HG02763 (cell line): ENCODE data around the gene CDC14A.
A peak's percentile ranks its signal among the peaks of the same experiment; 100 is the strongest.
"Not testable (repeated sequence)": the region's sequence is repeated elsewhere in the genome, so short reads cannot be mapped to it uniquely, and the experiment has no call there.

Experiments used
- ATAC-seq: cut with Tn5 transposase; IDR thresholded peaks from one replicate; pipeline ENCODE4 v1.9.1; 2021; ENCODE audit warnings: mild to moderate bottlenecking, moderate library complexity; ENCODE audit not compliant: unreplicated experiment

Gene CDC14A, protein sequence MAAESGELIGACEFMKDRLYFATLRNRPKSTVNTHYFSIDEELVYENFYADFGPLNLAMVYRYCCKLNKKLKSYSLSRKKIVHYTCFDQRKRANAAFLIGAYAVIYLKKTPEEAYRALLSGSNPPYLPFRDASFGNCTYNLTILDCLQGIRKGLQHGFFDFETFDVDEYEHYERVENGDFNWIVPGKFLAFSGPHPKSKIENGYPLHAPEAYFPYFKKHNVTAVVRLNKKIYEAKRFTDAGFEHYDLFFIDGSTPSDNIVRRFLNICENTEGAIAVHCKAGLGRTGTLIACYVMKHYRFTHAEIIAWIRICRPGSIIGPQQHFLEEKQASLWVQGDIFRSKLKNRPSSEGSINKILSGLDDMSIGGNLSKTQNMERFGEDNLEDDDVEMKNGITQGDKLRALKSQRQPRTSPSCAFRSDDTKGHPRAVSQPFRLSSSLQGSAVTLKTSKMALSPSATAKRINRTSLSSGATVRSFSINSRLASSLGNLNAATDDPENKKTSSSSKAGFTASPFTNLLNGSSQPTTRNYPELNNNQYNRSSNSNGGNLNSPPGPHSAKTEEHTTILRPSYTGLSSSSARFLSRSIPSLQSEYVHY

DNA sequence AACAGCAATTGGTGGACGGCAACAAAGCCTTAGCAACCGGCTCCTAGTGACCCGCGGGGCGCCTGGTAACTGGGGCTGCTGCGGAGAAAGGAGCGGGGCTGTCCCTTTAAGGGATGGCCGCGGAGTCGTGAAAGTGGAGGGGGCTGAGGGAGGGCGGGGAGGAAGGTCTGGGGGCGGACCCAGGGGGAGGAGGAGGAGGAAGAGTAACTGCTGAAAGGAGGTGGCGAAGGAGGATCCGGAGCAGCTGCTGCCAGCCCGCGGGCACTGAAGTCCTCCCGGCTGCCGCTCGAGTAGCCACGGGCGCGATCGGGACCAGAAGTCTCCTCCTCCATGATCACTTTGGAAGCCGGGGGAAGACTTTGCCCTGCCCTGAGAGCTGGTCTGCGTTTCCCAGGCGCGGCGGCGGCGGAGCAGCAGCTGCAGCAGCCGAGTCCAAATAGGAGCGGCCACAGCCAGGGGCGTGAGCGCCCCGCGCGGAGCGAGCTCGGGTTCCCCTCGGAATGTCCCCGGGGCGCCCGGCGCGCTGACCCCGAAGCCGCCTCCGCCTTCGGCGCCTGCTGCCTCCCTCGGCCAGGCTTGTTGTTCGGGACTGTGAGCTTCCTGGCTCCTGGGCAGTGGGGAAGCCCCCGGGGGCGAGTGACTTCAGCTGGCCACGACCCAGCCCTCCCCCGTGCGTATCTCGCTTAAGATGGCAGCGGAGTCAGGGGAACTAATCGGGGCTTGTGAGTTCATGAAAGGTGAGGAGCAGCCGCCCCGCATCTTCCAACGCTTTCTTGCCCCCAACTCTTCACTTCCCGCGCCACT, at the start of gene CDC14A:
CDC14A (plus strand) TSS at position 240 of the 804 bp plus-strand sequence; CDS start at position 689, 449 bp downstream.
- peak; percentile 56 for ATAC-seq

DNA sequence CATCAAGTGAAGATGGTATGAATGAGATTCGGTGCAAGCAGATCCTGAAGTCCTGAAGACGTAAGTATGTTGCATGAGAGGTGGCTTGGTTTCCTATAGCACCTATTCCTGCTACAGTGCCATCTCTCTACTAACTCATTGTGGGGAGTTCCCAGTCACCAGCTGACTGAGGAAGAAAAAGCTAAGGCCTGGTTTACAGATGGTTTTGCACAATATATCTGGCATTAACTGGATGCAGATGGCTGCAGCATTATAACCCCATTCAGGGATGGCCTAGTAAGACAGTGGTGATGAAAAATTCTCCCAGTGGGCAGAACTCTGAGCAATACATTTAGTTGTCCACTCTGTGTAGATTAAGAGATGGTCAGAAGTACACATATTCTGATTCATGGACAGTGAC, 49.6 kb upstream of the CDC14A start:
- no peak for ATAC-seq

DNA sequence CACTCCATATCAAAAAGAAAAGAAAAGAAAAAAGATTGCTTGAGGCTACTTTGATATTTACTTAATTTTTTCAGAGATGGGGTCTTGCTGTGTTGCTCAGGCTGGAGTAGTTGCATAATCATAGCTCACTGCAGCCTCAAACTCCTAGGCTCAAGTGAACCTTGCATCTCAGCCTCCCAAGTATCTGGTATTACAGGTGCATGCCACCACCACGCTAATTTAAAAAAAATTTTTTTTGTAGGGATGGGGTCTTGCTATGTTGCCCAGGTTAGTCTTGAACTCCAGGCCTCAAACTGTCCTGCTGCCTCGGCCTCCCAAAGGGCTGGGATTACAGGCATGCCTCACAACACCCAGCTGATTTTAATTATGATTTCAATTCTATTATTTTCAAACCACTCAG, 48.1 kb upstream of the CDC14A start:
- ATAC-seq: no peak

DNA sequence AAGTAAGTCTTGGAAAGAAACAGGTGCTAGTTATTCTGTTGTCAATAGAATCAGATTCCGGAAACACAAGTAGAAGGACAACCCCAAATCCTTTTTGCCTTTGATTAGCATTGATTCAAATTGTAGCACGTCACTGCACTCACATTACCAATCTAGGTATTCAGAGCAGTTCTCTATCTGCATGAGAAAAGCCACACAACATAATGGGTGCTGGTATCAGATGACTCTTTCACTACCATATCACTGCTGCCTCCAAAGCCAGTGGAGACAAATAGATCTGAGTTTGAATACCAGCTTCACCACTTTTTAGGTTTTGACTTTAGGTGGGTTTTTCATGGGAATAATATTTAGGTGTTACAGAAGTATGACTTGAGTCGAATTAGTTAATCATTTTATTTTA, 47.4 kb upstream of the CDC14A start:
- ATAC-seq: no peak

DNA sequence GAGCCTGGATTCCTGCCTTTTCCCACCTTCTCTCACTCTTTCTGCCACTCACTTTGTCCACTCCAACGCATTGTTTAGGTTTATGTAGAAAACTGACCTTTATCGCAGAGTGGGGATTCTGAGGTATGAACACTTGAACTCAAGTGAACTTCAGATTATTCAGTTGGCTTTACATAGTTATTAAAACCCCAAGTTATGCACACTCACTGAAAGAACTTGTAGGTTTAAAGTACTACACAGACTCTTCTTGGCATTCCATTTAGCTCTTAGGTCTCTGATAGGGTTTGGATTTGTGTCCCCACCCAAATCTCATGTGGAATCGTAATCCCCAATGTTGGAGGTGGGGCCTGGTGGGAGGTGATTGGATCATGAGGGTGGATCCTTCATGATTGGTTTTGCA, 46.4 kb upstream of the CDC14A start:
- ATAC-seq: no peak

DNA sequence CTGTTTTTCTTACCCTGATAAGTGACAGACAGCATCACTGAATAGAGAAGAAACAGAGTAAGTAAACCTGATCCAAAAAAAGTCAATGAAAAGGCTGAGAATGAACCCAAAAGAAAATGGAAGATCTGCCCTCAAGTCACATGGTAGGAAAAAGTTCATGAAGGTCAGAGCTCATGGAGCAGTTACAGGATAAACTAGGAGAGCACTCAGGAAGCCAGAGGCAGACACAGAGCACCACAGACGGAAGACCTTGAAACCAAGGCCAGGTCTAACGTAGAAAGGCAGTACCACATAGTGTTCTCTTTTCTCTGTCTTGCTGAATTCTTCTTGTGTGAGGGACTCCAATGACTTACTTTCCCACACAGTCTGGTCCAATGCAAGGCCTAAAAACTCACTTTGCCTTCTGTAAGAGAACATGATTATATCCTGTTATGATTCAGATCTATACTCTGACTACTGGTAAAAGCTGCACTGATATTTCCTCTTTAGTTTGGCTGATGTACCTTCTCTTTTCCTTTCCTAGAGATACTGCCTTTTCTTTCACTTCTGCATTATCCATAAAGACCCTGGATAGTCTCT, 45.5 kb upstream of the CDC14A start:
- ATAC-seq: no peak

DNA sequence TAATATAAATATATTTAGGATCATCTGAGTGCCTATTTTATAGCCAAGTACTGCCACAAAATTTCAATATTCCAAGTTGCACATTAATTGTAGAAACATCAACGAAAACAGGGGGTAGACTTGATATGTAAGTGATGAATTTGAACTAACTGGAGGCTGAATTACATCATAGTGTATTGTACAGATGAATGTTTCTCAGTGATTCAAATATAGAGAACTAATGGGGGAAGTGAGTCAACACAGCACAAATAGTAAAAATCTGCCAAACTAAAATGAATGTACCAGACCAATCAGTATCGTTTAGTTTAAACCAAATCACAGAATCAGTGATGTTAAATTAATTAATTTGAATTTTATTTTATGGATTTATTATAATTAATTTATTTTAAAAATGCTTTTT, 43.5 kb upstream of the CDC14A start:
- ATAC-seq: no peak

DNA sequence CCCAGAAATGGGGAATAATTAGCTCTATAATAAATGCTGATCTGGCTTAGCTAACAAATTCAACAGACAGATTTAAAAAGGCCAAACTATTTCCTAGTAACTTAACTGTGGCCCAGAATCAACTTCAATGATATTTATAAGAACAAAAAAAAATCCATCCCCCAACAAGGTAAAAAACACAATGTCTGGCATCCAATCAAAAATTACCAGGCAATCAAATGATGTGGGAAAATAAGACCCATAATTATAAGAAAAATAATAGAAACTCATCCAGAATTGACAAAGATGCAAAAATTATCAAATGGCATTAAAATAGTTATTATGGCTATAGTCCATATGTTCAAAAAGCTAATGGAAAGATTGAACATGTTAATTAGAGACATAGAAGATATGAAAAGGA, 42.4 kb upstream of the CDC14A start:
- no peak for ATAC-seq

DNA sequence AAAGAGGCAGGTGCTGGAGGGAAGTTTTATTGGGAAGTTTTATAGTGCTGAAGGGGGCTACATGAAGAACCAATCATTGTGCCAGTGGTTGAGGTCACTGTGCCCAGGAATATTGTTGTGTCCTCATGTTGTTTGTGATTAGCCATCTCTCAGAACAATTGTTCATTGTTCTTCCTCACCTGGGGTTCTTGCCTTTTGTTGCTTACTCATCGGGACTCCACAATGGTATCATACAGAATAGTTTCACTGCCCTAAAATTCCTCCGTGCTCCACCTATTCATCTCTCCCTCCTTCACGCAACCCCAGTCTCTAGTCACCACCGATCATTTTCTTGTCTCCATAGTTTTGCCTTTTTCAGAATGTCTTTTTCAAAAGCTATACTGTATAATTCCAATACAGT, 38.9 kb upstream of the CDC14A start:
- no peak for ATAC-seq

DNA sequence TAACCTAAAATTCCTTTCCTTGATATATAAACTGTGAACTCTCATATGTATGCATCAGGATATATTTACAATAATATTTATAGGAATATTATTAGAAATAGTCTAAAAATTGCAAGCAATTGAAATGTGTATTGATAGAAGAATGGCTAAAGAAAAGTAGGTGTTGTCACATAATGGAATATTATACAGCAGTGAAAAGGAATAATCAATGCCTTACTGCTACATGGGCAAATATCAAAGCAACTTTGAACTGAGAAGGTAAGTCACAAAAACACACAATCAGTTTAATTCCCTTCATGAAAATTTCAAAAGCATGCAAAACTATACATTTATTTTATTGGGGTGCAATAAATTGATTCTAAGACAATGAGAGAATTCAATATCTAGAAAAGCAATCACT, 35.7 kb upstream of the CDC14A start:
- ATAC-seq: no peak

DNA sequence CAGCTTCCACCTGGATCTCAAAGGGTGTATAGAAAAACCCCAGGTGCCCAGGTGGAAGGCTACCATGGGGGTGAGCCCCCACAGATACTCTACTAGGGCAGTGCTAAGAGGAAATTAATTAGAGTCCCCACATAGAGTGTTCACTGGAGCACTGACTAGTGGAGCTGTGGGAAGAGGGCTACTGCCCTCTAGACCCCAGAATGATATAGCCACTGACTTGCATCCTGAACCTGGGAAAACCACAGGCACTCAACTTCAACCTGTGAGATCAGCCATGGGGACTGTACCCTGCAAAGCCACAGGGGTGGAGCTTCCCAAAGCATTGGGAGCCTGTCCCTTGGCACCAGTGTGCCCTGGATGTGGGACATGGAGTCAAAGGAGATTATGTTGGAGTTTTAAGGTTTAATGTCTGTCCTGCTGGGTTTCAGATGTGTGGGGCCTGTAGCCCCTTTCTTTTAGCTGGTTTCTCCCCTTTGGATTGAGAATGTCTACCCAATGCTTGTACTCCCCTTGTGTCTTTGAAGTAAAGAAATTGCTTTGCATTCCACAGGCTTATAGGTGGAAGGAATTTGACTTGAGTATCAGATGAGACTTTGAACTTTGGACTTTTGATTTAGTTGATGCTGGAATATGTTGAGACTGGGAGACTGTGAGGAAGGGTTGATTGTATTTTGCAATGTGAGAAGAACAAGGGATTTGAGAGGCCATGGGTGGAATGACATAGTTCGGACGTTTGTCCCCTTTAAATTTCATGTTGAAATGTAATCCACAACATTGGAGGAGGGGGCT, 31.8 kb upstream of the CDC14A start:
- ATAC-seq: no peak

DNA sequence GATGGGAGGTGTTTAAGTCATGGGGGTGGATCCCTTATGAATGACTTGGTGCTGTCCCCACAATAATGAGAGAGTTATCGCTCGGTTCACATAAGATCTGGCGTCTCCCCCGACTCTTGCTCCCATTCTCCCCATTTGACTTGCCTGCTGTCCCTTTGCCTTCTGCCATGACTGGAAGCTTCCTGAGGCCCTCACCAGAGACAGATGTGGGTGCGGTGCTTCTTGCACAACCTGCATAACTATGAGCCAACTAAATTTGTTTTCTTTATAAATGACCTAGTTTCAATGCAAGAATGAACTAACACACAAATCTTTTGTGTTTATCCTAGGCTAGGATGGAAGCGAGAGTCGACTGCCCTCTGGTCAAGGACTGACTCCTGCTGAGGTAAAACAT, 31.2 kb upstream of the CDC14A start:
- ATAC-seq: no peak

DNA sequence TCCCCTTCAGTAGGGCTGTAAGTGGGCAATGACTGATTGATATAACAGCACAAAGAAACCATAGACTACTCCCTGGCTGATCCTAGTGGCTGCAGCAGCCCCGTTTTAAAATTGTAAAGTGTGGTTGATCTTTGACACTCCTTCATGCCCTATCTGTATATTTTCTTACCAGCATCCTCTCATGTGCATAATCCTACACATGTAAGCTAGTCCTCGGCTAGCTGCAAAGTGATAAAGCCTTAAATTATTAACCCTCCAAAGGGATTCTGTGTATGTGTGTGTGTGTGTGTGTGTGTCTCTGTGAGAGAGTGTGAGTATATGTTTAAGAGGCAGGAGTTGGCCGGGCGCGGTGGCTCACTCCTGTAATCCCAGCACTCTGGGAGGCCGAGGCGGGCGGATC, 30.8 kb upstream of the CDC14A start:
- no peak for ATAC-seq

DNA sequence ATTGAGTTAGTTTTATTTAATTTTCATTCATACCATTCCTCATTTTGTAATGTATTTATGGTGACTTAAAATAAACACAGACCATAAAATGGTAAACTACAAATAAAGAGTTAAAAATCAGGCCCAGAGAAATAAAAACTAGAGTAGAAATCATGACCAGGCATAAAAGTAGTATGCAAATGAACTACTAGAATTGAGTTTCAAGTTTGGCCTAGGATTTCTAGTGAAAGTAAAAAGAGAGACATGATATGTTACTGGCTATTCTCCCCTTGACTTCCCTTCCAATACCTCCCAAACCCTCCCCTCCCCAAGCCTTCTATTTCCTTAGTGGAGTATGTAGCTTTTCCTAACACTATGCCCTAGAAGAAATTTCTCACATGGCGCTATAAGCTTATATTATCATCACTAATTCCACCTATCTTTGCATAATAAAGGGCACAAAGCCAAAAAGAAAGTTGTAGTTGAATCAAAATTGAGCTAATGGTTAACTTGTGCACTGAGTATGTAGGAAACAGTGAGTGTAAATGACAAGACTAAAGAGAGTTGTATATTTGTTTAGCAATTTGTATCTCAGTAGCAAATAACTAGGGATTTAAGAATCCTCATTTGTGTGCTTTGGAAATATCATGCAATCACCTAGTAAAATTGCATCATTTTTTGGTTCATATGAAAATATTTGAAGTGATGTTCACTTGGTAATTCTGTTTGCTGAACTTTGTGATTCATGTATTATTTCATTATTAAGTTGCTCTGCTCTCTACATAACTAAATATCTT, 29.7 kb upstream of the CDC14A start:
- ATAC-seq: no peak

DNA sequence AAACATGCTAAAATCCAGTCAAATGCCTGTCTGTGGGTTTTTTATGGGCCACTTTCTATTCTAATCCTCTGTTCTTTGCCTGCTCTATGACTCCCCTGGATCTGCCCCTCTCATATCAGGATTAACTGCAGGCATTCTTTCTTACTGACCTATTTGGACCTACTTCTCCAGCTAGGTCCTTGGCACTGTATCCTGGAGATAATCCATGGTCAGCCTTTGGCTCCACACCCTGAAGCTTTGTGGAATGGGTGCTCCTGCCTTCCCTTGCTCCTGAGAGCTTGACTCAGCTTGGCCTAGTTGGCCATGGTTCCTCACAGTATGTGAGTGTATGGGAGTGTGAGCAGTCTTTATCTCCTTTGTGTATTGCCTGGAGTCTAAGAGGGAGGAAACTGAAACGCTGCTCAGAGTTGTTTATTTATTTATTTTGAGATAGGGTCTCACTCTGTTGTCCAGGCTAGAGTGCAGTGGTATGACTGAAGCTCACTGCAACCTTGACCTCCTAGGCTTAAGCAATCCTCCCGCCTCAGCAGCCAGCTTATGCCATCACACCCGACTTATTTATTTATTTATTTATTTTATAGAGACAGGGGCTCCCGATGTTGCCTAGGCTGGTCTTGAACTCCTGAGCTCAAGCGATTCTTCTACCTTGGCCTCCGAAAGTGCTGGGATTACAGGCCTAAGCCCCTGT, 28.7 kb upstream of the CDC14A start:
- ATAC-seq: no peak

DNA sequence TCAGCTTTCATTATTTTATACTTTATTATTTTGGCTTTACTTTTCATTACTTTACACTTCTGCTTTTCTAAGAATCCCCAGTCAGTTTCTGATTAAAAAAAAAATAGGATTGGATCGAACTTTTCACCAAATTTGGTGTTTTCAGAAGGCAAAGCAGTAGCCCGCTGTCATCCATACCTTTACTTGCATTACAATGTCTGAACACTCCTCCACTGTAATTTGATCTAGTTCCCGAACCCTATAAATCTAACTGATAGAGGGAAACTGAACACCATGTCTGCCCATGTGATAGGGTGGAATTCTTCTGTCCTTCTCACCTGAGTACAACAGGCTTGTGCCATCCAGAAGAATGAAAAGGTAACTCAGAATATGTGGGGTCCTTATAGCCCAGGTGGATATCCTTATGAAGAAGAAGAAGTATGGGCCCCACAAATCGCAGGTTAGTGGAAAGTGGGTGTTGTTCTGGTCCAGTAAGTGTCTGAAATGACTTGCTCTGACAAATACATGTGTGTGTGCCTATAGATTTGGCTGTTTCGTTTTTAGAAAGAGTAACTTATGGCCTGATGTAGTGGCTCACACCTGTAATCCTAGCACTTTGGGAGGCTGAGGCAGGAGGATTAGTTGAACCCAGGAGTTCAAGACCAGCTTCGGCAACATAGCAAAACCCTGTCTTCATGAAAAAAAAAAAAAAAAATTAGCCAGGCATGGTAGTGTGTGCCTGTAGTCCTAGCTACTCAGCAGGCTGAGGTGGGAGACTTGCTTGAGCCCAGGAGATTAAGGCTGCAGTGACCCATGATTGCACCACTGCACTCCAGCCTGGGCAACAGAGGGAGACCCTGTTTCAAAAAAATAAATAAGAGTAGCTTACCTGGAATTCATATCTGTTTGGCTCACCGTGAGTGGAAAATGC, 26.6 kb upstream of the CDC14A start:
- no peak for ATAC-seq

DNA sequence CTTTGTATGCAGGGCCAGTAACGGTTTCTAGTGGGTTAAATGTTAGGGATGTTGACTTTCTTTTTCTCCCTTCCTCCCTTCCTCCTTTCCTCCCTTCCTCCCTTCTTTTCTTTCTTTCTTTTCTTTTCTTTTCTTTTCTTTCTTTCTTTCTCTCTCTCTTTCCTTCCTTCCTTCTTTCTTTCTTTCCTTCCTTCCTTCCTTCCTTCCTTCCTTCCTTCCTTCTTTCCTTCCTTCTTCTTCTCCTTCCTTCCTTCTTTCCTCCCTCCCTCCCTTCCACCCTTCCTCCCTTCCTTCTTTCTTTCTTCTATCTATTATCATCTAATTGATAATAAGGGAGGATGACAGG, 26.0 kb upstream of the CDC14A start:
- not testable (repeated sequence) for ATAC-seq

DNA sequence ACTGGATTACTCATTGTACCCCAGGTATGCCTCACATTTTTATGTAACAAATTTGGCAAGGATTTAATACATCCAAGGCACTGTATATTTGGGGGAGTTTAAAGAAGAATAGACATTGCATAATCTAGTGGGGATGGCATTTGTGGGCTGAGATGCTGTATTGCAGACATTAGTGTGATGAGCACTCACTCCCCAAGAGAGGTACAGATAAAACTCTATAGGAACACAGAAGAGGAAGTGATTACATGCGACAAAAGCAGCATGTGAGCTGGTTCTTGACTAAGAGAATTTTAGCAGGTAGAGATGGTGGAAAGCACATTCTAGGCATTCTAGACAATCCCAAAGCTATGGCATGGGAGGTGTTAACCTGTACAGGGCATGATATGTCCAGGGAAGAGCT, 24.2 kb upstream of the CDC14A start:
- ATAC-seq: no peak
